GM18868 (cell line): ENCODE results near the gene ZIC3.
A peak's percentile ranks its signal among the peaks of the same experiment; 100 is the strongest.
"Not testable (repeated sequence)": the region's sequence is repeated elsewhere in the genome, so short reads cannot be mapped to it uniquely, and the experiment has no call there.

ENCODE experiments used
- ATAC-seq: cut with Tn5 transposase; IDR thresholded peaks from one replicate; pipeline ENCODE4 v1.9.1; 2021; ENCODE audit warnings: mild to moderate bottlenecking, moderate library complexity; ENCODE audit not compliant: unreplicated experiment

Gene ZIC3

DNA sequence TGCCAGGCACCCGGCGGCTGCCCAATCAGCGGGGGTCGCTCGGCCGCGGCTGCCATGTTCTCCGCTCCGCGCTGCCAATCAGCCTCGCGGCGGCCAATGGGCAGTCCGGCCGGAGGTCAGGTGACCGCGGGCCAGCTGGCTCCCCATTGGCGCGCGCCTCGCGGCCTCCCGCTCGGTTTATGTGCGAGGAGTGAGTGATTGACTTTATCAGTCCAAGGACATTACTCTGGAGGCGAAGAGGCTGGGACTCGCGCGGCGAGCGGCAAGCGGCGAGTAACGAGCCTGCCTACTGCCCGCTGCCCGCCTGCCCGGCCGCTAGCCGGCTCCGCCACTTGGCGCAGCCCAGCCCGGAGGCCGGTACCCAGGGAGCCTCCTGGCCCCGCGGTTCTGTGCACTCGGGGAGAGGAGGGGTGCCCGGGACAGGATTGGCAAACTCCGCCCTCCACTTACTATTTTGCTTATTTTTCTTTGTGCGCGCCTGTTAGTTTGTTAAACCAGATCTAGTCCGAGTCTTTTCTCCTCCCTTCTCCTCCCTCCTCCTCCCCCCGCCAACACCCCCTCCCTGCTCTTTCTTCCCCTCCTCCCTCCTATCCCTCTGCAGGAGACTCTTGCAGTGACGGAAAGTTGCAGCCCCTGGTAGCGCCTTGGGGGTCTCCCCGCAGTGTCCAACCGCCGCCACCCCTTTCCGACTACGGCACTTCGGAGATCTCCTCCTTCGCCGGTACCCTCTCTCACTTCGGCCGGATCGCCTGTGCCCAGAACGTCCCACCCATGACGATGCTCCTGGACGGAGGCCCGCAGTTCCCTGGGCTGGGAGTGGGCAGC lies at the start of gene ZIC3:
TSS of gene ZIC3 (plus strand) at position 207 of the 825 bp plus-strand sequence. CDS start at position 772, 565 bp downstream.
- no peak for ATAC-seq

DNA sequence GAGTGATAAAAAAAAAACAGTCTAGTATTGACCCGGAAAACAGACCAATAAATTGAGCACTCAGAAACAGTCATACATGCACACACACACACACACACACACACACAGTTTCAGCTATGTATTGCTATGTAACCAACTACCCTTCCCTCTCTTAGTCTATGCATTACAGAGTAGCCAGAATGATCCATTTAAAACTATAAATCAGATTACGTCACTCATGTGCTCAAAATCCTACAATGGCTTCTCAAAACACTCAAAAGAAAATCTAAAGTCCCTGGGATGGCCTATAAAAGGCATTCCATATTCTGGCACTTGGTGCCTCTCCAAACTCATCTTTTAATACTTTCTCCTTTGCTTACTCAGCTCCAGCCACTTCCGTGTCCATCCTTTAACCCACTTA lies 46.5 kb upstream of the ZIC3 start:
- ATAC-seq: no peak

DNA sequence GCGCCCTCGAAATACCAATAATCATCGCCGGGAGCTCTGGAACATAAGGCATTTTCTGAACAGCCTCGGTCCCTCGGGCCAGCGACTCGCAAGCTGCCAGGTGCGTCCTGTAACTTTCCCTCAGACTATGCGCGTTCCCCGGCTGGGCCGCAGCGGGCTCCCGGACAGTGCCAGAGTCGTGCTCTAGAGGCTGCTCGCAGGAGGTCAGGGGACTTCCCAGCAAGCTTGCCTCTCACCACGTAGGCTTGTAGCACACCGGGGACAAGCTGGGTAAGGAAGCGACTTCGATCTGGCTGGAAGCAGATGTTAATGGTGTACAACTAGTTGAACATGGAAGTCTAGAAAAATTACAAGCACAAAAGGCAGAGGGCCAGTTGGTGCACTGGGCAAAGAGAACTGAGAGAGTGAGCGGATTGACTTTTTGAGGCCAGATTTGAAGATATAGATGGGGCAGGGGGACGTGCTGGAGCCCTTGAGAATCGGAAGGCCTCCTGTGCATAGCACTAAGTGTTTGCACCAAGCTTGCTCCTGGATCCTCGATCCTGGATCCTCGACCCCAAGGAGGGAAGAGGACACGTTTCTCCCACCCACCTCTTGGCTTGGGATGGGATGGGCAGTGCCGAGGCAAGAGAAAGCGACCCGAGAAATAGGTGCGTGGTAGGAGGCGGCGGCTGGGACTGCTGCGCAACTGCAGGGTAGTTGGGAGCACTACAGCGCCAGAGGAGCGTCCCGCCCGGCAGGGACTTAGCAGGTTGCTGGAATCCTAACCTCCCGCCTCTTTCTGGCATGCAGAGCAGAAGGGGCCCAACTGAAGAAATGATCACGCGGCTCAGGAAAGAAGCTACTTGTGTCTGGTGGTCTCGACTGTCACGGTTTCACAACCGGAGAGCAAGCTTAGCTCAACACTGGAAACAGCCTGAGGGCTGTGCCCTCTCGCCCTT lies 19.9 kb upstream of the ZIC3 start:
- ATAC-seq: no peak

DNA sequence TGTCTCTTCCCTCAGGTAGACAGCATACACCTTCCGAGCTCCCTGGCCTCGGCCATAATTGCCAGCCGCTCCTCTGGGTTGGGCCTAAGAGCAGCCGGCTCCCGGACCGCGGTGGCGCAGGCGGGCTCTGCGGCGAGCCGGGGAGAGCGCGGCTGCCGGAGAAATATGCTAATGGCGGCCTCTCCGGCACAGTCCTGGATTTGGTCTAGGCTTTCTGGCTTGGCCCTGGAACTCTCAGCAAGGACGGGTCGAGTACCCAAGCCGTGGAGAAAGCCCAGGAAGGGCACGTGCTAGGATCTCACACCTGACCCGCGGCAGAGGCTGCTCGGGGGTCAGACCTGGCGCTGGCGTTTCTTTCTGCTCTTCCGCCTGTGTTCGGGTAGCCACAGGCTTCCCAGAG lies 18.6 kb upstream of the ZIC3 start:
- ATAC-seq: no peak

DNA sequence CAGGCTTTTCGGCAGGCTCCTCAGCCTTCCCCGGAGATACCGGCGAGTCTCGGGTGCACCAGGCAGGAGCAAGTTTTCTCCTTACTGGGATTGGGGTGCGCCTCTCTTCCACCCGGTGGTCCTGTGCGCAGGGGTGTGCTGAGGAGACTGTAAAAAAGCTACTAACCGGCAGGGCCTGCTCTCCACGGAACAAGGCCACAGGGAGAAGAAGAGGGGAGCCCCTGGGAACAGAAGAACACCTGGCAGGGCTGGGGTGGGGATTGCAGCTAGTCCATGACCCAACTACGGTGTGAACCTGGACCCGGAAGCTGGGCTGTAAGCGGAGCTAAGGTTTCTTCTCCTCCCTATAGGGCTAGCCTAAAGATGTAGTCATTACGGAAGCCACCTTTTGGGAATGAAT lies 17.7 kb upstream of the ZIC3 start:
- ATAC-seq: no peak

DNA sequence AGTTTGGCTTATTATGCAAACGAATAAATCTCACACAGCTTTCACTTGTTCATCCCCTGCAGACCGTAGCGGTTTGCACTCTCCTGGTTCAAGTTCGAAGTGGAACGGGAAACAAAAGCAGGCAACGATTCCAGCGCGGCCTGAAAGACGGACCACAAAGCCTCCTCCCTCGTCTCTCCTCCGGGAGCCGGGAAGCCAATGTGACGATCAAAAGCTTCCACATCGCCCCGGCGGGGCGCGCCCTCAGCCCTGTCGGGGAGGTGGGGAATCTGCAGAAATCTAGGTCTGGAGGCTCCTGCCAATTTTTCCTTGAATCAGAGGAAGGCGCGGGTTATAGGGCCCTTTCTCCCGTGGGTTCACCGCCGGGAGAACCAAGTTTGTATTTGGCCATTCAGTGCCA lies 16.9 kb upstream of the ZIC3 start:
- no peak for ATAC-seq

DNA sequence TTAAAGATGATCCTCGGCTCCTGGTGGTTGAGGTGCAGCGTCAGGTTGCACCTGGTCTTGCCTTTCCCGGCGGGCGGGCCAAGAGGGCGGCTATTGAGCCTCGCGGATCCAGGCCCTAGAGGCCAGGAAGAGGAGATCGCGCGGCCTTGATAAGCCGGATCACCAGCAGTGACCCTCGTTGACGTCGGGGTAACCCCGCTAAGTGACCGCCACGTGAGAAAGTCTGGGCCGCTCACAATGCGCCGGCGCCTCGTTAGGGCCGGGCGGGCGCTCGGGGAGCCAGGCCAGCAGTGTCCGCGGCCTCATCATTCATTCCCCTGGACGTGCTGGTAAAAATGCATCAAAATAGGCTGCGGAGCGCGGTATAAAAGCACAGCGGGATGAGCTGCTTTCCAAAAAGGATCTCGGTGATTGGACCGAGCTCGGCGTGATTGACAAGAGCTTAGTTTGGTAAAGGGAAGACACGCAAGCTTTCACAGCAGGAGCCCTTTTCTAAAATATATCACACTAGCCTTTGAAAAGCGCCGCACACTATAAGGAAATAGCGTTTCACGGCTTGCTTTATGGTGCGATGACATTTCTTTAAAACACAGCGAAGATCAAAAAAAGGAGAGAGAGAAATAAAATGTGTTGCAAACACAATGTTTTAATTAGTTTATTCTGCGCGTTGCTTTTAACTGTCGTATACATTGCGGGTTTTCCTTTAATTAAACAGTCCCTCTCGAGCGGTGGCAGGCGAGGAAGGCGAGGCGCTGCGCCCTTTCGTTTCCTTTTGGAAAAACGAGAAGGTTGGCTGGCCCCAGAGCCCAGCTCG lies 15.9 kb upstream of the ZIC3 start:
- ATAC-seq: no peak

DNA sequence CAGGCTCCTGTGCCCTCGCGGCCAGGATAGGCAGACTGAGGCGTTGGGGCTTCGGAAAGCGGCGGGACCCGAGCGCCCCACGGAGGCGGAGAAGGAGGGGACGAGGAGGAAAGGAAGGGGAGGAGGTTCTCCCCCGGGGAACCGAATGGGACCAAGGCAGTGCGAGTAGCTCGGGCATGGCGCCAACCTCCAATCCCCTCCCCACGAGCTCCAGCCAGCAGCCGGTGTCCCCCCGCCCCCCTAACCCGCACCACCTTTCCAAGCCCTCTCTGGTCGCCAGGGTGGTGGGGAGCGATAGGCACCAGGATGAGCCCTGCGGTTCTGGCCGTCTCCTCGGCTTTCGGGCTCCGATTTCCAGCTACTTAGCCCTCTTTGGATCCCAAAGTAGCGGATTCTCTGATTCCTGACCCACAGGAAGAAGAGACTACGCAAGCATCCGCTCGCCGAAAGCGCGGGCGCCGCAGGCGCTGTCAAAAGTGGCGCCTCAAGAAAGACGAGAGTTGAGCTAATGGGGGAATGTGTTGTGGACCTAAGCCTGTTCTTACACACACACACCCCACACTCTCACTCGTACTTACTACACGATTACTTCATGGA lies 15.2 kb upstream of the ZIC3 start:
- no peak for ATAC-seq

DNA sequence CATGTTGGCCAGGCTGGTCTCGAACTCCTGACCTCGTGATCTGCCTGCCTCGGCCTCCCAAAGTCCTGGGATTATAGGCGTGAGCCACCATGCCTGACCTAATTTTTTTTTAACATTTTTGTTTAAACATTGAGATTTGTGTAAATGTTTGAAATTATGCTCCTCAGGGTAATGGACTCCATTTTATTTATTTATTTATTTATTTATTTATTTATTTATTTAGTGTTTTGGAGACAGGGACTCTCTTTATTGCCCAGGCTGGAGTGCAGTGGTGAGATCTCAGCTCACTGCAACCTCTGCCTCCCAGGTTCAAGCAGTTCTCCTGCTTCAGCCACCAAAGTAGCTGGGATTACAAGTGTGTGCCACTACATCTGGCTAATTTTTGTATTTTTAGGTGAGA lies 13.8 kb upstream of the ZIC3 start:
- ATAC-seq: not testable (repeated sequence)

DNA sequence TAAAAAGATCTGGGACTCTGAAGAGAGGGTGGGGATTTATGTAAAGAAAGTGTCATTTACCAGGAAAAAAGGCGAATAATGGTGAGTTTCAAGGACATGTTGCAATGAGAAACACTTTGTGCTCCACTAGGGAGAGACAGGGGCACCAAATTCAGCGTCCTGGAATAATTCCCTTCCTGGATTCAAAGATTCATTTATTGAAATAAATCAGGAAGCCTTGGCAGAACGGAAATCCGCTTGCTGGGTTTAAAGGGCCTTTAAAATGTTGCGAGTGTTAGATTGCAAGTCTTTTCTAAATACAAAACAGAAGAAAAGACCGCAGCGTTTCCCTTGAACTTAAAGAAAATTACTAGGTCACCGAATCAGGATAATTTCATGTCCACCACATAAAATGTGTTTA lies 3.8 kb upstream of the ZIC3 start:
- no peak for ATAC-seq

DNA sequence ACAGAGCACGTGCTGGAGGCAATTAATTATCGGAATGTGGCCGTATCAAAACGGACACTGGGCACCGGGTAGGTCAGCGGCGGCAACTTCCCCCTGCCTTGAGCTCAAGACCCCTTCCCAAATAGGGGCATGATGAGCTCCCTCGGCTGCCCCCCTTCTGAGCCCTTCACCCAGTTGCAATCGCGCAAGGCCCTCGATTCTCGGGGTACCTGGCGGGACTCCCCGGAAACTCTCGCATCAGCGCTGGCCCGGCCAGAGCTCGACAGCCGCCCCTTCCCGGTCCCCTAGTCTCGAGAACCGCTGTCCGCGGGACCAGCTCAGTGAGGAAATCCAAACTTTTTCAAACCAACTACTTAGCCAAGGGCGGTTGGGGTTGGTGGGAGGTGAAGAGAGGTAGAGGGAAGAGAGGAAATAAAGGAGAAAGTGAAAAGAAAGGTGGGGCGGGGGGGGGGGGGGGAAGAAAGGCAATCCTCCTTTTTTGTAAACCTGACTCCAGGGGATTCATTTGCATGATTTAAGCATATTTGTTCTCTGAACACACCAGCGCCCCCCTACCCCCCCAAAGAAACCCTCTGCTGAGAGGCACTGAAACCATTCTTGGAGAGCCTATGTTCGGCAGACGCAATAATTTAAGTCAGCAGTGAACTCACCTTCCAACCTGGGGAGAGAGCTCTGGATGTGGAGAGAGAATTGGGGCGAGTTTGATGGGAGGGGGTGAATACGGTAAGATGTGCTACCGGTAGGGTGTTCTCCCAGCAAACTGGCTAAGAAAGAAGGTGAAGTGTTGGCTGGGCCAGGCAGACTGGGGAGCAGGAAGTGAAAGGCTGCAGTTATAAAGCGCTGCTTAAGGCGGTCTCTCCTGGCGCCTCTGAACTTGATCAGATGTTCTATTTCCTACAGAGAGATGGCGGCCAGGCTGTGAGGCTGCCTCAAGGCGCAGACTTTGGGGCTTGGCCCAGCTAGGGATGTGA lies 2.0 kb upstream of the ZIC3 start:
- peak; percentile 79 for ATAC-seq

DNA sequence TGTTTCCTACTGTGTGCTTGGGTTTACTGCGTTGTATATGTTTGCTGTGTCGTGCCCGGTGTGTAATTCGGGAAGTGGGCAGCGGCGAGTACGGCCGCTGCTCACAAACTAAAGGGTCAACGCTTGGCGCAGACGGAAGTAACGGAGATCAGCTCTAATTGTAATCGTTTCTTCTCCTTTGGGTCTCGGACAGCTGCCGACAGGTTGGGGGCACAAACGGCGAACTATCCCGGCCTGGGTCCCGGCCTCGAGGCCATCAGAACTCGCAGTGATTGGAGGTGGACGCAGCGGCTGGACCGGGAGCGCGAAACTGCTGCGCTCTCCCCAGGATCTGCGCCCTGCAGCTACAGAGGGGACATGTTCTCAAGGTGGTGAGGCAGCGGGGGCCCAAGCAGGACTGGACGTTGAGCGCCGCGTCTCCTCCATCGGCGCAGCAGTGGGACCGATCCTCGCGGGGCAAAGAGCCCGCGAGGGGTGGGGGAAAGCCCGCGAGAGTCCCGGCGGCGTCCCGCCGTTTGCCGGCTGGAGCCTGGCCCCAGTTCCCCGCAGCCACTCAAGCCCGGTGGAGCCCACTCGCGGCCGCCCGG lies 516 bp upstream of the ZIC3 start:
- ATAC-seq: no peak

DNA sequence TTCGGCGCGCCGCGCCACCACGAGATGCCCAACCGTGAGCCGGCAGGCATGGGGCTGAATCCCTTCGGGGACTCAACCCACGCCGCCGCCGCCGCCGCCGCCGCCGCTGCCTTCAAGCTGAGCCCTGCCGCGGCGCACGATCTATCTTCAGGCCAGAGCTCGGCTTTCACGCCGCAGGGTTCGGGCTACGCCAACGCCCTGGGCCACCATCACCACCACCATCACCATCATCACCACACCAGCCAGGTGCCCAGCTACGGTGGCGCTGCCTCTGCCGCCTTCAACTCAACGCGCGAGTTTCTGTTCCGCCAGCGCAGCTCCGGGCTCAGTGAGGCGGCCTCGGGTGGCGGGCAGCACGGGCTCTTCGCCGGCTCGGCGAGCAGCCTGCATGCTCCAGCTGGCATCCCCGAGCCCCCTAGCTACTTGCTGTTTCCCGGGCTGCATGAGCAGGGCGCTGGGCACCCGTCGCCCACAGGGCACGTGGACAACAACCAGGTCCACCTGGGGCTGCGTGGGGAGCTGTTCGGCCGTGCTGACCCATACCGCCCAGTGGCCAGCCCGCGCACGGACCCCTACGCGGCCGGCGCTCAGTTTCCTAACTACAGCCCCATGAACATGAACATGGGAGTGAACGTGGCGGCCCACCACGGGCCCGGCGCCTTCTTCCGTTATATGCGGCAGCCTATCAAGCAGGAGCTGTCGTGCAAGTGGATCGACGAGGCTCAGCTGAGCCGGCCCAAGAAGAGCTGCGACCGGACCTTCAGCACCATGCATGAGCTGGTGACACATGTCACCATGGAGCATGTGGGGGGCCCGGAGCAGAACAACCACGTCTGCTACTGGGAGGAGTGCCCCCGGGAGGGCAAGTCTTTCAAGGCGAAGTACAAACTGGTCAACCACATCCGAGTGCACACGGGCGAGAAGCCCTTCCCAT lies 1.1 kb downstream of the ZIC3 start:
- ATAC-seq: no peak

DNA sequence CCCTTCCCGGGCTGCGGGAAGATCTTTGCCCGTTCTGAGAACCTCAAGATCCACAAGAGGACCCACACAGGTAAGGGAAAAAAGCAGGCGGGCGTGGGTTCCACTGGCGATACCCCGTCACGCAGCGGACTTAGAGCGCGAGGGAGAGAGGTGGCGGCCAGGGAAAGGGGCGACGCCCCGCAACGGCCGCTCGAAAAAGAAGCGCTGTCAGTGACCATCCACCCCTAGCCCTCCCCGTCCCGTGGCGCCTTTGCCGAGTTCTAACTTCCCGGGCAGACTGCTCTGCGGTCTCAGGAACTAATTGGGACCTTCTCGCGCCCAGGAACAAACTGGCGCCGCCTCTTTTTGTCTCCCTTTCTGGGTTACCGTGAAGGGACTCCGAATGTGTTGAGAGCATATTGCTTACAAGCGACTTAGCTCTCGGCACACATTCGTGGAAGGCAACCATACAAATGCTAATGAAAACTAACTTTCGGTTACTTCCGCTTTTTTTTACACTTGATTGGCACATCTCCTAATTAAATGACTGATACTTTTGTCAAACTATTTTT lies 1.8 kb downstream of the ZIC3 start:
- ATAC-seq: no peak

DNA sequence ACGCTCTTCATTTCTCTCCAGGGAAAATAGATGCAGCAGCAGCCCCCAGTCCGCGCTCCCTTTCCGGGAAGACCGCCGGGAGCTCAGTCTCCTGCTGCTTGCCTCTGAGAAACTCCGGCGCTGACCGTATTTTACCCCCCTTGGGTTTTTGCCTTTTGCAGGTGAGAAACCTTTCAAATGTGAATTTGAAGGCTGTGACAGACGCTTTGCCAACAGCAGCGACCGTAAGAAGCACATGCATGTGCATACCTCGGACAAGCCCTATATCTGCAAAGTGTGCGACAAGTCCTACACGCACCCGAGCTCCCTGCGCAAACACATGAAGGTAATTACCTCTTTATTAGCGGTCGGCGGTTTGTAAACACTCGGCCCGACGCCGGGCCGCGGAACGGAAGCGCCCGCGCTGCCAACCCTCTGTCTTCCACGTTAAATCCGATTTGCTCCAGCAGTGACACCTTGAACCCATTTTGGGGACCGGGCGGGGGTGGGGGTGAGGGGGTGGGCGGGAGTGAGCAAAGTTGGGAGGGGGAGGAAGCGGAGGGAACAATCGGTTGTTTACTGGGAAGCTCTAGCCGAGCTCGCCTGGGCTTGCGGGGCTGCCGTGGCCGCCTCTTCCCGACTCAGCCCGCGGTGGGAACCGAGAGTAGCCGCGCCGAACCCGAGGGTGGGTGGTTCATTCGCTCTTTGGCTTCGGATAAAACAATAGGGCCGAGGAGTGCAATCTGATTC lies 3.0 kb downstream of the ZIC3 start:
- no peak for ATAC-seq

DNA sequence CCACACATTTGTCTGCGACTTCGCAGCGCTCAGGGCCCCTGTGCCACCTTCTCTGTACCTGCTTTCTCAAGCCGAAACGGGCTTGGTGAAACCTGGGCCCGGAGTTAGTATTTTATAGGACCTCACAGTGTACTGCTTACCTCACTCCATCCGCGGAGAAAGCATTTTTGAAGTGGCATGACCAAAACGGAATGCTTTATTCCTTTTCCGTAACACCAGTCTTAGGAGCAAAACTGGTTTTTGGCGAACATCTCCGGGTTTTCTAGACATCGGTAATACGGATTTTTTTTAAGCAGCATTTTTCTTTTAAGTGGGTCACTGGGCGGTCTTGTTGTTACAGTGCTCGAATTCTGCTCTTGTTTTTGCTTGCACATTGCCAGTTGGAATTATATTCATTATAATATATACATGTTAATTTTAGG lies 3.6 kb downstream of the ZIC3 start:
- no peak for ATAC-seq
